Retinal pigment epithelial cell (primary cell): Measurements from ENCODE around the gene MKX.

ENCODE experiments used
- DNase-seq: peaks from one replicate; pipeline ENCODE4 v3.0.0-alpha.2; 2010; ENCODE audit warnings: low read depth
- H3K4me3 ChIP-seq: 2 replicates; pipeline ENCODE4 v1.5.1; 2011; ENCODE audit warnings: mild to moderate bottlenecking, low read length, control low read depth, moderate library complexity
- CTCF ChIP-seq: conservative IDR thresholded peaks from 2 replicates; pipeline ENCODE4 v1.5.1; 2011; ENCODE audit warnings: low read depth, low read length, control low read depth, inconsistent platforms

The MKX gene

GRCh38 chr10:27671821-27672220 lies 73.8 kb downstream of the MKX start:
- no peak overlapping the region for H3K4me3 ChIP-seq

DNA sequence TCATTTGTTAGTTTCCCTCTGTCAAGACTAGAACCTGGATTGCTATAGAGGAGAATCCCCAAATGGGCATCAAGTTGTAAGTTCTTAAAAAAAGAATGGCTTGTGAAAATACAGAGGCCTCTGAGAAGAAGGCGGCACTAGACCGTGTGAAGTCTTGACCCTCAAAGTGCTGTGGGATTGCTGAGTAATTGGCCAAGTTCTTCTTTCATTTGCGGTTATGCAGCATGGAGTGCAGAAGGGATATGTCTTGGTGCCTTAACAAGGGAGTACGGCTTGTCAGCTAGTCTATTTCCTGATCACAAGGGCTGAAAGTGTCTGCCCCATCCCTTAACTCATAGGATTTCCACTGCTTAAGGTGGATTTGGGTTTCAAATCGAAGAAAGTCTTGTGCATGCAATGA lies 81.2 kb downstream of the MKX start:
- no peak for DNase-seq
- no peak overlapping the region for H3K4me3 ChIP-seq
- TF ChIP-seq CTCF: no peak

More at GRCh38 chr10:27671821-27672220, 73.8 kb downstream of the MKX start:
- no peak for DNase-seq
- no peak for TF ChIP-seq CTCF

DNA sequence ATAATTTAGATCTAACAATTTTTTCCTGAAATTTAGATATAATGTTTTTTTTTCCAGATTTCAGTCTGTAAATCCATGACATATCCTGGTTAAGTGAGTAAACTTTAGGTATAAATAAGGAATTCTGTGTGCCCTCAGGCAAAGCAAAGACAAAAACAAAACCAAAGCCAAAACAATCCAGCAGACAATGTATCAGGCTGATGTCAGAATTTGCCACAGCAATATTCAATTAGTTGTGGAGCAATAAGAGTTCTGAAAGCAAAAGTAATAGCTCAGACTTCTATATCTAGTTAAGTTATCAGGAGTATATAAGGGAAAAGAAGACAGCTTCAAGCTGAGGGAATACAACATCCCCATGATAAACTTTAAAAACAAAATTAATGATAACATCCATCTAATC lies 82.0 kb downstream of the MKX start:
- TF ChIP-seq CTCF: no peak
- H3K4me3 ChIP-seq: no peak overlapping the region
- no peak for DNase-seq

DNA sequence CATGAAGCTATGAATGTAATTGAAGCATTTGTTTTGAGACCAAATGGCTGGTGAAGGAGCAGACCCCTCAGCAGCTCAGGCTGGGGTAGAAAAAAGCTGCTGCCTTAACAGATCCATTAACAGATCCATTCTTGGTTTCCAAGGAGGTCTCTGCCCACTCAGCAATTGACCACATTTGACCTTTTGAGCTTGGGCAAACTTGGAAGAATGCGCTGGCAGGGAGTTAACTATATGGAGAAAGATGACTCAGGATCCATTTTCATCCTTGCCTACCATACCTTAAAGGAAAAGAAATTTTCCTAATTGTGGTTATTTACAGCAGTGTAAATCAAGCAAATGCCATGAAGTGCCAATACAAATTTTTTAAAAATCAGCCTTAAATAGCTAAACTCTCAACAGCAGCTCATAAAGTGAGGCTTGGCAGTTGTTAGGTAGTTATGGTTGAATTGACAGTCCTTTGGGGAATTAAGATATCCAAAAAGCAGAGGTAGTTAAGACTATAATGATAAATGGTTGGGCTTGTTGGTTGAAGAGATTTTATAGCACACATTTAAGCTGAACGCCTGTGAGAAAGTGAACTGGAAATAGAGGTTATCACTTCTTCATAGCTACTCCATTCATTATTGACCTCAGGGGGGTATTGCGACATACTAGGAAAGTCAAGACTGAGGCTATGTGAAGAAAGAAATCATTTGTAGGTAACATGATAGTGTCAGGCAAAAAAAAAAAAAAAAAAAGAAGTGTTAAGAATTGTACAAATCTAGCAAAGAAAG lies 83.9 kb downstream of the MKX start:
- no peak overlapping the region for H3K4me3 ChIP-seq
- no peak for TF ChIP-seq CTCF
- DNase-seq: no peak

DNA sequence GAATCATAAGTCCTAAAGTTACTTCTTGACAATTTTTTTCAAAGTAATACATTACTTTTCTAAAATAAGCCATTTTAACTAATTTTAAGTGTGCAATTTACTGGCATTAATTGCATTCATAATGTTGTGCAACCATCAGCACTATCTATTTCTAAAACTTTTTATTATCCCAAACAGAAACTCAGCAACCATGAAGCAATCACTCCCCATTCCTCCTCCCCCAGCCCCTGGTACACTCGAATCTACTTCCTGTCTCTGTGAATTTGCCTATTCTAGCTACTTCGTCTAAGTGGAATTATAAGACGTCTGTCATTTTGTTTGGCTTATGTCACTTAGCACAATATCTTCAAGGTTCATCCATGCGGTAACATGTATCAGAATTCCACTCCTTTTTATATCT lies 84.9 kb downstream of the MKX start:
- TF ChIP-seq CTCF: no peak
- DNase-seq: no peak
- H3K4me3 ChIP-seq: no peak overlapping the region

DNA sequence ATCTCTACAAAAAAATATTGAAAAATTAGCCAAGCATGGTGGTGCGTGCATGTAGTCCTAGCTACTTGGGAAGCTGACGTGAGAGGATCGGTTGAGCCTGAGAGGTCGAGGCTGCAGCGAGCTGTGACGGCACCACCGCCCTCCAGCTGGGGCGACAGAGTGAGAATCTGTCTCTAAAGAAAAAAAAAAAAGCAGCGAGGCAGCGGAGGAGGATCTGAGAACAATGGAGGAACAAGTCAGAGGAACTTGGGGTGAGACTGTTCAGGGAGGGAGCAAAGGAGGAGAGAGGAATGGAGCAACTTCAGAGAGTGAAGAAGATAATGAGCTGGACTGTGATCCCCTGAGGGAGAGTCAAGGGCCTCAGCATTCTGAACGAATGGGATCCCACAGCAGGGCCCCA lies 85.4 kb downstream of the MKX start:
- no peak overlapping the region for H3K4me3 ChIP-seq
- no peak for DNase-seq
- no peak for TF ChIP-seq CTCF

DNA sequence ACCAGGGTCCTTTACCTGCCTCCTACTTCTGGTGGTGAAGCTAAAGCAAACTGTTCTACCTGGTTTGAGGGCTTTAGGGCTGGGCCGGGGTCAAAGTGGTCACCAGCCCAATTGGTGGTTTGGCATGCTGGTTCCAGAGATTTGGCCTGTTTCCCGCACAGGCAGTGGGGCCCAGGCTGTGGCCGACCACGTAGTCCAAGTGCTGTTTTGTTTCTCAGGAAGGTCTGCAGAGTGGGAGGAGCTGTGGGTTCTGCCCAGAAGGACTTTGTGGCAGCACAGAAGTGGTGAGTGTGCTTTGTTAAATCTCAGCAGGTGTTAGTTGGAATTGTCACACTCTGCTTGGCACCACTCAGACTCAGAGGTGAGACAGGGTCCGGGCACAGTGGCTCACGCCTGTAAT lies 85.8 kb downstream of the MKX start:
- no peak overlapping the region for H3K4me3 ChIP-seq
- DNase-seq: no peak
- TF ChIP-seq CTCF: no peak
